ENCODE data around the gene ZNF148.
"Not testable (repeated sequence)": the region's sequence is repeated elsewhere in the genome, so short reads cannot be mapped to it uniquely, and the experiment has no call there.

Gene ZNF148, protein sequence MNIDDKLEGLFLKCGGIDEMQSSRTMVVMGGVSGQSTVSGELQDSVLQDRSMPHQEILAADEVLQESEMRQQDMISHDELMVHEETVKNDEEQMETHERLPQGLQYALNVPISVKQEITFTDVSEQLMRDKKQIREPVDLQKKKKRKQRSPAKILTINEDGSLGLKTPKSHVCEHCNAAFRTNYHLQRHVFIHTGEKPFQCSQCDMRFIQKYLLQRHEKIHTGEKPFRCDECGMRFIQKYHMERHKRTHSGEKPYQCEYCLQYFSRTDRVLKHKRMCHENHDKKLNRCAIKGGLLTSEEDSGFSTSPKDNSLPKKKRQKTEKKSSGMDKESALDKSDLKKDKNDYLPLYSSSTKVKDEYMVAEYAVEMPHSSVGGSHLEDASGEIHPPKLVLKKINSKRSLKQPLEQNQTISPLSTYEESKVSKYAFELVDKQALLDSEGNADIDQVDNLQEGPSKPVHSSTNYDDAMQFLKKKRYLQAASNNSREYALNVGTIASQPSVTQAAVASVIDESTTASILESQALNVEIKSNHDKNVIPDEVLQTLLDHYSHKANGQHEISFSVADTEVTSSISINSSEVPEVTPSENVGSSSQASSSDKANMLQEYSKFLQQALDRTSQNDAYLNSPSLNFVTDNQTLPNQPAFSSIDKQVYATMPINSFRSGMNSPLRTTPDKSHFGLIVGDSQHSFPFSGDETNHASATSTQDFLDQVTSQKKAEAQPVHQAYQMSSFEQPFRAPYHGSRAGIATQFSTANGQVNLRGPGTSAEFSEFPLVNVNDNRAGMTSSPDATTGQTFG

GRCh38 chr3:125374996-125375941 lies at the start of gene ZNF148:
Gene ZNF148 (minus strand): TSS chr3:125375325. CDS start chr3:125313640, 61,685 bp downstream.
- DNase-seq, result peak; percentile 94

GRCh38 chr3:125418306-125418705 lies 43.2 kb upstream of the ZNF148 start:
- DNase-seq, result no peak

- DNase-seq, result no peak
These were observed 41.1 kb upstream of the ZNF148 start for GRCh38 chr3:125416235-125416634.

DNA sequence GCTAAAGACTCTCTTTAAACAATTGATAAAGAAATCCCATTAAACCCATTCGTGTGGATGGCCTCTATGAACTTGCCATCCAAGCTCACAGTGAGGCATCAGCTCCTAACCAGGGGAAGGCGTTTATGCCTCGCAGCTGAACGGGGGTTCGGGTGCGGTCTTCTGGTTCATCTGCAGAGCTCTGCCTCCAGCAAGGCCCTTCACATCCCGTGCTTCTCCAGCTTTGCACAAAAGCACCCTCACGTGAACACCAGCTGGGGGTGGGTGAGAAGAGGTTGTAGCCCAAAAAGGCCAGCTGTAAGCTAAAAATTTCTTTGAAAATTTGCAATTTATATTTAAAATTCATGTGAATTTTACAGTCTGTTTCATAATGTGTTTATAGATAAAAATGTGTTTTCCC lies 39.5 kb upstream of the ZNF148 start:
- no peak for DNase-seq

DNA sequence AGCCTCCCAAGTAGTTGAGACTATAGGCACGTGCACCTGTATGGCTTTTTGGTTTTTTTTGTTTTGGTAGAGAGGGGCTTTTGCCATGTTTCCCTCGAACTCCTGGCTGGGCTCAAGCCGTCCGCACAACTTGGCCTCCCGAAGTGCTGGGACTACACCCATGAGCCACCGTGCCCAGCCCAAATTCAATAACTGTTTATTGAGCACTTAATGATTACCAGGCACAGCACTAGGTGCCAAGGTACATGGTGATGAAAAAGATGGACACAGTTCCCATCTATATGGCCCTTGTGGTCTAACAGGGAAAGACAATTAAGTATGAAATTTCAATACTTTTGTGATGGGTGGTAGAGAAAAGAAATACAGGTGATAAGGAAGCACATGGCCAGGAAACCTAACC lies 35.8 kb upstream of the ZNF148 start:
- DNase-seq, result no peak

DNA sequence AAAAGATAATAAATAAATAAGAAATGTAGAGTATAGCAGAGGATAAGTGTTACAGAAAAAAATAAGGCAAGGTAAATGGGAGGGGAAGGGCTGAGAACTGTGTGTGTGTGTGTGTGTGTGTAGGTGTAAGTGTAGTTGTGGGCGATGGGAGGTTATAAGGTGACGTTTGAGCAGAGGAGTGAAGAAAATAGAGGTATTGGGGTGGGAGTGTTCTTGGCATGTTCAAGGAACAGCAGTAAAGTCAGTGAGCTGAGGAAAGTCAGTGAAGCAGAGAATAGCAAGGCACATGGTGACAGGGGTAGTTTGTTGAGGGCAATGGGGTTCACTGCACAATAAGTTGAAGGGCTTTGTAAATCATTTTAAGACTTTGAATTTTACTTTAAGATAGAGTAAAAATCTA lies 30.9 kb upstream of the ZNF148 start:
- no peak for DNase-seq

- not testable (repeated sequence) for DNase-seq
These were observed 30.4 kb upstream of the ZNF148 start for GRCh38 chr3:125405515-125405914.

DNA sequence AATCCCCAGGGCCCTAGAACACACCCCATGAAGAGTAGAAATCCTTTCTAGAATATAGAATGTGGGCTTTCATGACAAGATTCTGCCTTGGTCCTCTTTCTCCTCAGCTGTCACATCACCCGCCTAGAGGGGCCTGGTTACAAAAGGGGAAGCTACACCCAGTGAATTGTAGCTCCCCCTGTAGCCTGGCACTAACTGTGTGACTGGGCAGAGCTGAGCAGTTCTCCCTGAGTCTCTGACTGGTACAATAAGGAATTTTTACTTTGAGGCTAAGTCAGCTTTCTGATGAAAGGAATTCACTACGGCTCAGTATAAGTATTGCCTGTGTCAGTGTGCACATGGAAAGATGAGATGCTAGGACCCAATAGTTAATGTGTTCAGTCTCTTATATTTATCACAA lies 28.7 kb upstream of the ZNF148 start:
- no peak for DNase-seq

DNA sequence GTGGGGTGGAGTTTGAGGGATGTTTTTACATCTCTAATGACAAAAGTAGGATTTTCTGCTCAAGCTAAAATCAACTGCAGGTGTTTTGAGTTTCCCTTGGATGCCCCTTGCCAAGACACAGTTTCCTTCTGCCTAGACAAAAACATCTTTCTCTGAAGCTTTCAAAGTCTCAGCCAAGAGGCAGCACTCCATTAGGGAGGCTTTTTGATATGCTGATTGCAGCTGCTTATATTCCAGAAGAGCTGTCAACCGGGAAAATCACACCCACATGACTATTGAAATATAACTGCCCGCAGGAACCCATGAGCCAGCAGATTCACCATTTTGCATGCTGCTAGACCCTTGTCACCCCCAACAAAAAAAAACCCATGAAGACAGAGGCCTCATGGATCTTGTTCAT lies 27.5 kb upstream of the ZNF148 start:
- no peak for DNase-seq

GRCh38 chr3:125401402-125401801 lies 26.3 kb upstream of the ZNF148 start:
- DNase-seq, result no peak

- DNase-seq, result peak; percentile 22
These were observed 23.8 kb upstream of the ZNF148 start for GRCh38 chr3:125398952-125399351.

DNA sequence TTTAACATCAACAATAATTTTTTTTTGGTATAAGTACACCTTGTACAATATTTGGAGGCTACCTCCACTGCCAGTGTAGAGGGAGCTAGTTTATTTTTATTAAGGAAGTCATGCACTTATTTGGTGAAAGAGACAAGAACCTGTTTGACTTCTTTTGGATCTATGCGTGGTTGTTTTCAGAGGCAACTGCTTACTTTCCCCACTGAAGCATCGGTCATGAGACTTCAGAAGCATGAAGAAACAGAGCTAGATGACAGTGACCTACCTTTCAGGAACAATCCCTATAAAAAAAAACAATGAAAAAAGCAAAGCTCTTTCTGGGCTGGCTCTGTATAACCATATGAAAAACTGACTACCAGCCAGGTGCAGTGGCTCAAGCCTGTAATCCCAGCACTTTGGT lies 20.0 kb upstream of the ZNF148 start:
- DNase-seq, result no peak

DNA sequence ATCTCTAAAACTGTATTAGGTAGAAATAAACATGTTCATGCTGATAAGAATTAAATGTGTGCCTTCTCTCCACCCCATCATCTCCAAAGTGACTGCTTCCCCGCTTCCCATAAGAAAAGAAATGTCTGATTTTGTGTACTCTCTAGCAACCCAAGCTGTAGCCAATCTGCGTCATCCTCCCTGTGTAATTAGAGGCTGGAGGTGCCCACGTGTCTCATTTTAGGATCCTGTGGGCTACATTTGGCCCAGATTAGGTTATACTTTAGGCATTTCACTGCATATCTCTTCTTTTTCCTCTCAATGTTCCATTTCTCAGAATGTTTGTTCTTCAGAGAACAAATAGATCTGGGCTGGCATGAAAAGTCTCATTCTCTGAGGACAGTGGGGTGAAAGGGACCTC lies 19.3 kb upstream of the ZNF148 start:
- DNase-seq, result no peak

DNA sequence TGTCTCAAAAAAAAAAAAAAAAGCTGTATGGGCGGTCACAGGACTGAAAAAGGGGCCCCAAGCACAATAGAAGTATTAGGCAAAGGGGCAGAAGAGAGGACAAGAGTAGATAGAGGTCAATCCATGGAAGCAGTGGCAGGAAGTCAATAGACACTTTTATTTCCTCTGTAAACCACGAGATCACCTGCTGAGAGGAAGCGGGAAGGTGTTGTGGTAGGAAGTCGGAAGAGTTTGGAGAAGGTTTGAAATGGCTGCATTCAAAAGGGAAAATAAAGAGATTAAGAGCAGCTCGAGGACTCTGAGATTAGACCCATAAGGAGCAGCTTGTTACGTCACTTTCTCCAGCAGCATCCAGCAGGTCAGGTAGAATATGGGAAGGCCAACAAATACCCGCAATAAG lies 14.2 kb upstream of the ZNF148 start:
- no peak for DNase-seq

DNA sequence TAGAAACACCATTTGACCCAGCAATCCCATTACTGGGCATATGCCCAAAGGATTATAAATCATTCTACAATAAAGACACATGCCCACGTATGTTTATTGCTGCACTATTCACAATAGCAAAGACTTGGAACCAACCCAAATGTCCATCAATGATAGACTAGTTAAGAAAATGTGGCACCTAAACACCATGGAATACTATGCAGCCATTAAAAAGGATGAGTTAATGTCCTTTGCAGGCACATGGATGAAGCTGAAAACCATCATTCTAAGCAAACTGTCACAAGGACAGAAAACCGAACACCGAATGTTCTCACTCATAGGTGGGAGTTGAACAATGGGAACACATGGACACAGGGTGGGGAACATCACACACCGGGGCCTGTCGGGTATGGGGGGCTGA lies 13.2 kb upstream of the ZNF148 start:
- DNase-seq, result not testable (repeated sequence)

GRCh38 chr3:125386811-125387210 lies 11.7 kb upstream of the ZNF148 start:
- DNase-seq, result no peak

- no peak for DNase-seq
These were observed 8.6 kb upstream of the ZNF148 start for GRCh38 chr3:125383744-125384143.

DNA sequence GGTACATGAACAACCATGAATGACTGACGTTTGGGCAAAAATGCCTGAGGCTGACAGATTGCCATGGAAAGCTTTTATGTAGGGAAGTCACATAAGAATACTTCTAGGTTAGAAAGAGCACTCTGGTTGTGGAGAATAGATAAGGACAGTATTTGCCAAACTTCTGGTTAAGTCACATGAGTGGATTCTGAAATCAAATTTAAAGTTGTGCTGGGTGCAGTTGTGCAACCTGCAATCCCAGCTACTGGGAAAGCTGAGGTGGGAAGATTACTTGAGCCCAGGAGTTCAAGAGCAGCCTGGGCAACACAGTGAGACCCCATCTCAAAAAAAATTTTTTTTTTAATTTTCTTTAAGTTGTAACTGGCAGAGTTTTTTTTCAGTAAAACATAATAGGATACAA lies 7.2 kb upstream of the ZNF148 start:
- no peak for DNase-seq

- DNase-seq, result no peak
These were observed 6.6 kb upstream of the ZNF148 start for GRCh38 chr3:125381743-125382142.

- no peak for DNase-seq
These were observed 6.2 kb upstream of the ZNF148 start for GRCh38 chr3:125381314-125381713.

- DNase-seq, result no peak
These were observed 4.4 kb upstream of the ZNF148 start for GRCh38 chr3:125379483-125379882.

DNA sequence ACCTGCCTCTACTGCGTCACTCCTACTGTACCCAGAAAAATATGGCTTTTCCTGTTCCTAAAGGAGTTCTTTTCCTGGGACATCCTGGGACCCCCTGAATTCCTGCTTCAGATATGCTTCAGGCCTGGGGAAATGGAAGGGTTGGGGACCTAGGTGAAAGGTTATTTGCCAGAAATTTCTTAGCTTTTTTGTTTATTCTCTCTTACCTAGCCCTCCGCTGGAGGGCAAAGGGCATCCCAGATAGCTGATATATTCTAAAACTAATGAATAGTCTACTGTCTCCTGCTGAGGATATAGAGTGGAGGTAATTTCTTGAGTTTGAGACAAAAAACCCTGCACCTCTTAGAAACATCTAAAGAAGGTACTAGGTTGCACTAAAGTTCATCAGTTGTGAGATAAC lies 3.6 kb upstream of the ZNF148 start:
- DNase-seq, result no peak

Data from NCI-H82 (cell line).